Keratinocyte (primary cell): ENCODE data around the gene TMEM181. TPM values are rescaled to one million over a fixed set of nuclear protein-coding genes. Genes with fewer than 3 reads are reported as not detected.

ENCODE experiments used
- DNase-seq: peaks from one replicate; pipeline ENCODE4 v3.0.0-alpha.2; 2011; ENCODE audit warnings: low read depth, missing footprints, low spot score
- FAIRE-seq: peaks from 2 replicates; lab custom pipeline; 2011; peaks lifted over from hg19 to GRCh38; lab: Jason Lieb, UNC
- H2AFZ ChIP-seq: 2 replicates; pipeline ENCODE4 v1.6.0; 2012; ENCODE audit warnings: low read length, control low read depth, inconsistent platforms; ENCODE audit not compliant: control insufficient read depth
- H3K27ac ChIP-seq: 2 replicates; pipeline ENCODE4 v1.5.1; 2011; ENCODE audit warnings: low read length; ENCODE audit not compliant: control insufficient read depth, insufficient read depth
- H3K27me3 ChIP-seq: 3 replicates; pipeline ENCODE4 v1.6.0; 2011; ENCODE audit warnings: low read length; ENCODE audit not compliant: control insufficient read depth, insufficient read depth; ENCODE audit errors: extremely low read depth
- H3K36me3 ChIP-seq, 2 experiments: 2 replicates in 1 of 2; 3 replicates in 1 of 2; pipeline ENCODE4 v1.5.1; 2011; ENCODE audit warnings: low read length in 2 of 2, mild to moderate bottlenecking in 1 of 2; ENCODE audit not compliant: control insufficient read depth in 2 of 2, insufficient read depth in 2 of 2; ENCODE audit errors: extremely low read depth in 1 of 2
- H3K4me1 ChIP-seq: 3 replicates; pipeline ENCODE4 v1.5.1; 2011; ENCODE audit warnings: low read length; ENCODE audit not compliant: control insufficient read depth, insufficient read depth; ENCODE audit errors: extremely low read depth
- H3K4me2 ChIP-seq: 3 replicates; pipeline ENCODE4 v1.6.0; 2011; ENCODE audit warnings: low read depth, low read length; ENCODE audit not compliant: control insufficient read depth, insufficient read depth; ENCODE audit errors: extremely low read depth
- H3K4me3 ChIP-seq, 3 experiments: fragments of 200-600 bp in 1 of 3; sonication (generic) in 1 of 3; 2 replicates in 2 of 3; 3 replicates in 1 of 3; pipeline ENCODE4 v1.5.1; 2011 to 2016; ENCODE audit warnings: low read length in 3 of 3, mild to moderate bottlenecking in 3 of 3, control low read depth in 2 of 3, inconsistent platforms in 1 of 3, low read depth in 1 of 3, mixed read lengths in 1 of 3, mixed run types in 1 of 3, moderate library complexity in 1 of 3; ENCODE audit not compliant: control insufficient read depth in 2 of 3, insufficient read depth in 2 of 3; ENCODE audit errors: extremely low read depth in 1 of 3
- H3K79me2 ChIP-seq: 2 replicates; pipeline ENCODE4 v1.6.0; 2012; ENCODE audit warnings: low read length; ENCODE audit not compliant: control insufficient read depth, insufficient read depth
- H3K9ac ChIP-seq: 3 replicates; pipeline ENCODE4 v1.6.0; 2011; ENCODE audit warnings: low read length; ENCODE audit not compliant: control insufficient read depth, insufficient read depth; ENCODE audit errors: extremely low read depth
- H3K9me1 ChIP-seq: 3 replicates; pipeline ENCODE4 v1.6.0; 2011; ENCODE audit warnings: low read length; ENCODE audit not compliant: control insufficient read depth, insufficient read depth; ENCODE audit errors: extremely low read depth
- H3K9me3 ChIP-seq: 2 replicates; pipeline ENCODE4 v1.5.1; 2012; ENCODE audit warnings: low read depth, low read length; ENCODE audit not compliant: control insufficient read depth
- H4K20me1 ChIP-seq: 3 replicates; pipeline ENCODE4 v1.6.0; 2011; ENCODE audit warnings: low read length; ENCODE audit not compliant: control insufficient read depth, insufficient read depth; ENCODE audit errors: extremely low read depth
- EZH2 ChIP-seq: IDR thresholded peaks from one replicate; pipeline ENCODE4 v1.6.1; 2012; ENCODE audit warnings: inconsistent platforms, mild to moderate bottlenecking, low read length, moderate library complexity
- dilution Hi-C: fragments of 300-500 bp; cut with MboI; formaldehyde crosslinking; loops from one replicate; pipeline ENCODE4 v1.7.0; 2020; ENCODE audit warnings: low sequenced_read_pairs; ENCODE audit not compliant: extremely low pct_ligation_motif_present
- polyA plus RNA-seq, 5 experiments: library from polyadenylated mRNA; depleted of rRNA in 3 of 5; stranded (reverse) in 3 of 5; stranded (forward) in 1 of 5; unstranded in 1 of 5; fragments of >200 nt; gene quantifications; 1 replicate in 1 of 5; 2 replicates in 3 of 5; 3 replicates in 1 of 5; pipeline versions ENCODE4 v1.2.1 to v1.2.3, GENCODE V29; 2011 to 2012; ENCODE audit warnings: missing spikeins in 2 of 5, low read depth in 1 of 5, low replicate concordance in 1 of 5
- TF ChIP-seq, protein P1 (sequence below), 3 experiments: IDR thresholded peaks in 1 of 3; conservative IDR thresholded peaks in 1 of 3; optimal IDR thresholded peaks in 1 of 3; 2 replicates in 2 of 3; 3 replicates in 1 of 3; pipeline versions ENCODE3 to v1.5.1; 2011; ENCODE audit warnings: low read length in 3 of 3, mild to moderate bottlenecking in 3 of 3, moderate library complexity in 2 of 3, control low read depth in 1 of 3, inconsistent platforms in 1 of 3; ENCODE audit not compliant: insufficient read depth in 2 of 3; ENCODE audit errors: extremely low read depth in 1 of 3

The TMEM181 gene
- polyA plus RNA-seq, 1 donor (not counting 4 experiments of a cell fraction or from before 2014, with no cell fraction given), result 31.9 TPM

GRCh38 chr6:158564243-158565121 is 4.6 kb downstream of the TMEM181 start:
- no peak overlapping the region for H3K9ac ChIP-seq

DNA sequence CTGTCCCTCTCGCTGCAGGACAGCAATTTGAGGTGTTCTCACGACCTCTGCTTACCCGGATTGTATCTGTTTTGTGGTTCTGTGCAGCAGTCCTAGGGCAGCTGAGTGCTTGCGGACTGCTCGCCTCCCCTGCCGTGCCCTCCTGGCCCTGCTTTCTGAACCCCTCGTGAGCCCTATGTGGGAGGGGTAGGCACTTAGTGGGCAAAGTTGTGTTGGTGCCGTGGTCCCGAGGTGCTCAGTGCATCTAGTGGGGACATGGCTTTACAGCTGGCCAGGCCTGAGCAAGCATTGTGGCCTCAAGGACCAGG is 5.2 kb downstream of the TMEM181 start:
- Histone ChIP-seq H3K27ac (no peak overlapping the region), H3K36me3 (peaks cover 5 to 18% of the 10 kb centered on the region in 2 experiments), H3K9ac (no peak overlapping the region), H3K9me3 (no peaks in the 10 kb centered on the region), H3K4me2 (no peak overlapping the region), H2AFZ (no peak overlapping the region), H3K27me3 (no peaks in the 10 kb centered on the region), H3K79me2 (peaks cover 94% of the 10 kb centered on the region), H3K4me1 (peaks cover 27% of the 10 kb centered on the region), H3K9me1 (peaks cover 2% of the 10 kb centered on the region), H3K4me3 (no peak overlapping the region), H4K20me1 (peaks cover 9% of the 10 kb centered on the region)
- no peak for DNase-seq
- dilution Hi-C loops, result no loop called here
- no peak for FAIRE-seq
- TF ChIP-seq, protein P1, sequence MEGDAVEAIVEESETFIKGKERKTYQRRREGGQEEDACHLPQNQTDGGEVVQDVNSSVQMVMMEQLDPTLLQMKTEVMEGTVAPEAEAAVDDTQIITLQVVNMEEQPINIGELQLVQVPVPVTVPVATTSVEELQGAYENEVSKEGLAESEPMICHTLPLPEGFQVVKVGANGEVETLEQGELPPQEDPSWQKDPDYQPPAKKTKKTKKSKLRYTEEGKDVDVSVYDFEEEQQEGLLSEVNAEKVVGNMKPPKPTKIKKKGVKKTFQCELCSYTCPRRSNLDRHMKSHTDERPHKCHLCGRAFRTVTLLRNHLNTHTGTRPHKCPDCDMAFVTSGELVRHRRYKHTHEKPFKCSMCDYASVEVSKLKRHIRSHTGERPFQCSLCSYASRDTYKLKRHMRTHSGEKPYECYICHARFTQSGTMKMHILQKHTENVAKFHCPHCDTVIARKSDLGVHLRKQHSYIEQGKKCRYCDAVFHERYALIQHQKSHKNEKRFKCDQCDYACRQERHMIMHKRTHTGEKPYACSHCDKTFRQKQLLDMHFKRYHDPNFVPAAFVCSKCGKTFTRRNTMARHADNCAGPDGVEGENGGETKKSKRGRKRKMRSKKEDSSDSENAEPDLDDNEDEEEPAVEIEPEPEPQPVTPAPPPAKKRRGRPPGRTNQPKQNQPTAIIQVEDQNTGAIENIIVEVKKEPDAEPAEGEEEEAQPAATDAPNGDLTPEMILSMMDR (optimal IDR thresholded peaks at IDR 0.05 in 1 of 3, IDR thresholded peaks at IDR 0.05 in 1 of 3, conservative IDR thresholded peaks at IDR 0.05 in 1 of 3; ENCODE audit: extremely low read depth in 1 of 3, insufficient read depth in 2 of 3, low read length in 3 of 3), result no peak
- TF ChIP-seq EZH2, result no peak

More at GRCh38 chr6:158564243-158565121, 4.6 kb downstream of the TMEM181 start:
- no peak overlapping the region for H3K27ac ChIP-seq
- no peak overlapping the region for H3K4me2 ChIP-seq
- FAIRE-seq (no peak), DNase-seq (no peak)
- dilution Hi-C loops, result no loop called here
- no peak overlapping the region for H3K4me3 ChIP-seq
- no peaks in the 10 kb centered on the region for H3K27me3 ChIP-seq
- H3K9me3 ChIP-seq, result no peaks in the 10 kb centered on the region
- TF ChIP-seq, protein P1 (optimal IDR thresholded peaks at IDR 0.05 in 1 of 3, IDR thresholded peaks at IDR 0.05 in 1 of 3, conservative IDR thresholded peaks at IDR 0.05 in 1 of 3; ENCODE audit: extremely low read depth in 1 of 3, insufficient read depth in 2 of 3, low read length in 3 of 3), result no peak
- TF ChIP-seq EZH2, result no peak
- peaks cover 88% of the 10 kb centered on the region for H3K79me2 ChIP-seq
- peaks cover 5 to 18% of the 10 kb centered on the region in 2 experiments for H3K36me3 ChIP-seq
- H3K9me1 ChIP-seq, result peaks cover 2% of the 10 kb centered on the region
- H2AFZ ChIP-seq, result no peak overlapping the region
- H3K4me1 ChIP-seq, result peaks cover 30% of the 10 kb centered on the region
- H4K20me1 ChIP-seq, result peaks cover 9% of the 10 kb centered on the region
